ENCODE data around the gene POU2F3. TPM values are rescaled to one million over a fixed set of nuclear protein-coding genes. Genes with fewer than 3 reads are reported as not detected.

The POU2F3 gene
- total and polyA plus RNA-seq, 2 of the 13 experiments (the other 11 are each of a cell fraction or from before 2014, with no cell fraction given) = not detected

GRCh38 chr11:120335556-120335907, 95.6 kb downstream of the POU2F3 start (continued):
- TF ChIP-seq ZKSCAN1 (IDR thresholded peaks at IDR 0.05; ENCODE audit: low read length) (no peak), MTERF4 (CRISPR knock-in tag; IDR thresholded peaks at IDR 0.05) (no peak), PCBP2 (optimal IDR thresholded peaks at IDR 0.05; ENCODE audit: low read depth, low read length, poor library complexity, severe bottlenecking) (no peak), ZNF264 (CRISPR knock-in tag; IDR thresholded peaks at IDR 0.05) (0 out of 2 replicates have a peak, but pooled peaks have one; percentile 12)

GRCh38 chr11:120335908-120336640, 96.1 kb downstream of the POU2F3 start, which contains the start of gene ARHGEF12:
Gene ARHGEF12, plus strand, starts transcription at chr11:120336413. Its CDS starts 831 bp downstream, at chr11:120337244.
- 0% methylated on average over 23 of the region's 92 CpGs for WGBS (ENCODE audit: low lambda C conversion rate)
- H3K4me2 ChIP-seq (ENCODE audit: low read depth, low read length) = peak within 1 kb of the TSS; percentile 95
- FAIRE-seq = no peak
- in situ Hi-C loops (cut with HindIII; ENCODE audit: extremely low pct_ligation_motif_present, low pct_unique_long_range_greater_than_20kb) = loop anchor here (5.0 kb wide), 1 partner anchor 56 kb away; no protein-coding TSS in a partner anchor
- no peaks in the 10 kb centered on the region; a peak in 1 of 5 replicates for H3K27me3 ChIP-seq (ENCODE audit: control insufficient read depth in 1 of 2, insufficient read depth in 2 of 2, low read length in 2 of 2)
- peaks cover 45% of the 10 kb centered on the region for H3K79me2 ChIP-seq (ENCODE audit: insufficient read depth, low read length)
- H3K27ac ChIP-seq (ENCODE audit: extremely low read length, insufficient read depth, low read length) = peak within 1 kb of the TSS; percentile 86
- H3K4me3 ChIP-seq (replicated peaks in 1 of 3; ENCODE audit: insufficient read depth in 1 of 3, low read depth in 2 of 3, low read length in 3 of 3) = peak within 1 kb of the TSS; percentile 80 to 96 (median 86)
- H3K4me1 ChIP-seq (ENCODE audit: insufficient read depth, low read length) = peaks cover 31% of the 10 kb centered on the region
- H4K20me1 ChIP-seq (ENCODE audit: insufficient read depth, low read length) = peaks cover 12% of the 10 kb centered on the region
- peak within 1 kb of the TSS; percentile 94 for H2AFZ ChIP-seq (ENCODE audit: low read length)
- peak; percentile 88 for DNase-seq (ENCODE audit: low spot score)
- BruUV-seq (replicated peaks) = no TSS peak
- H3K36me3 ChIP-seq (replicated peaks in 1 of 2; ENCODE audit: control insufficient read depth in 1 of 2, insufficient read depth in 2 of 2, low read length in 2 of 2) = no peaks in the 10 kb centered on the region
- H3K9ac ChIP-seq (ENCODE audit: insufficient read depth, low read depth, low read length) = peak within 1 kb of the TSS; percentile 84
- H3K9me3 ChIP-seq (ENCODE audit: low read length) = no peaks in the 10 kb centered on the region
- intact Hi-C loops (cut with micrococcal nuclease; ENCODE audit: unreplicated experiment) = loop anchor here (2.0 to 5.0 kb wide), 3 partner anchors 36 to 96 kb away; no protein-coding TSS in a partner anchor
- ChIA-PET POLR2A (interaction anchor here (1.0 to 2.5 kb wide), 7 partner anchors 11 to 150 kb away, joined by 3 to 11 read pairs (median 5); no protein-coding TSS in a partner anchor), CTCF (ENCODE audit: low intra/inter-chr PET ratio, low total read pairs) (no interaction called here)
- ATAC-seq = peak; percentile 73
- TF ChIP-seq E2F1 (CRISPR knock-in tag; IDR thresholded peaks at IDR 0.05) = no peak; the same call in none of the 2 replicates
- peak; percentile 84; the same call in 1 of the 2 replicates for TF ChIP-seq CSRNP1 (CRISPR knock-in tag; IDR thresholded peaks at IDR 0.05)
- TF ChIP-seq CBX1 (IDR thresholded peaks at IDR 0.05; ENCODE audit: low read depth) = peak; percentile 94
- TF ChIP-seq ZNF335 (CRISPR knock-in tag; IDR thresholded peaks at IDR 0.05) = no peak; the same call in 1 of the 2 replicates
- TF ChIP-seq ELF3 (CRISPR knock-in tag; IDR thresholded peaks at IDR 0.05) = peak; percentile 73; the same call in 1 of the 2 replicates
- no peak for TF ChIP-seq MED13 (CRISPR knock-in tag; IDR thresholded peaks at IDR 0.05)
- TF ChIP-seq ZBTB37 (CRISPR knock-in tag; IDR thresholded peaks at IDR 0.05) = no peak
- TF ChIP-seq ESRRA (CRISPR knock-in tag; IDR thresholded peaks at IDR 0.05; ENCODE audit: low read depth) = 0 out of 2 replicates have a peak, but pooled peaks have one; percentile 24
- TF ChIP-seq ZNF280D (CRISPR knock-in tag; IDR thresholded peaks at IDR 0.05) = peak; percentile 76; the same call in 1 of the 2 replicates
